Fibroblast of gingiva (primary cell): Measurements from ENCODE around the gene LIG4.

Experiments
- DNase-seq: peaks from one replicate; pipeline ENCODE4 v3.0.0-alpha.2; 2011; ENCODE audit warnings: low read depth

The LIG4 gene

GRCh38 chr13:108194435-108194936 lies 20.9 kb downstream of the LIG4 start:
- no peak for DNase-seq

GRCh38 chr13:108193806-108194205 lies 21.5 kb downstream of the LIG4 start:
- no peak for DNase-seq

GRCh38 chr13:108190897-108191296 lies 24.4 kb downstream of the LIG4 start:
- no peak for DNase-seq

- DNase-seq: no peak
These were observed 27.1 kb downstream of the LIG4 start for GRCh38 chr13:108188260-108188659.

- no peak for DNase-seq
These were observed 30.1 kb downstream of the LIG4 start for GRCh38 chr13:108185223-108185622.

GRCh38 chr13:108182652-108183051 lies 32.7 kb downstream of the LIG4 start:
- DNase-seq: no peak

- no peak for DNase-seq
These were observed 37.3 kb downstream of the LIG4 start for GRCh38 chr13:108178078-108178477.

- DNase-seq: no peak
These were observed 38.6 kb downstream of the LIG4 start for GRCh38 chr13:108176685-108177274.

- no peak for DNase-seq
These were observed 46.4 kb downstream of the LIG4 start for GRCh38 chr13:108168929-108169328.

- DNase-seq: no peak
These were observed 49.3 kb downstream of the LIG4 start for GRCh38 chr13:108166078-108166477.

- no peak for DNase-seq
These were observed 56.6 kb downstream of the LIG4 start for GRCh38 chr13:108158746-108159145.
